ENCODE measurements around the gene ZNF79.

ZNF79 gene

DNA sequence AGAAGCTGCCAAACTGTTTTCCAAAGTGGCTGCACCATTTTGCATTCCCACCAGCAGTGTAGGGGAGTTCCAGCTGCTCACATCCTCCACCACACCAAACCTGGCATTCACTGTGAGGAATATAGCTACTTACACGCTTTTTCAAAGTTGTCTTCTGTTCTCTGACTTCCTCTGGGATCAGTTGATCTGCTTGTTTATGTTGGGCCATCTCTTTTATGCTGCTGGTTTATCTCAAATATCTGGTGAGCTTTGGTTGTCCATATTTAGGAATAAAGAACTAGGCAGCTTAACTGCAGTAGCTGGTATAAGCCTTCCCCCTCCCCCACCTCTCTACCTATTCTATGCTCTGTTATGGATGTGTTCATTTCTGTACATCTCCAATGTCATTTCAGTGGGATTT lies 8.5 kb upstream of the ZNF79 start:
- DNase-seq (ENCODE audit: low spot score), result no peak
- in situ Hi-C loops (cut with MboI; ENCODE audit: low sequenced_read_pairs, unreplicated experiment), result loop anchor here (25.0 kb wide), 1 partner anchor 478 kb away; no protein-coding TSS in a partner anchor
- TF ChIP-seq, protein P1, sequence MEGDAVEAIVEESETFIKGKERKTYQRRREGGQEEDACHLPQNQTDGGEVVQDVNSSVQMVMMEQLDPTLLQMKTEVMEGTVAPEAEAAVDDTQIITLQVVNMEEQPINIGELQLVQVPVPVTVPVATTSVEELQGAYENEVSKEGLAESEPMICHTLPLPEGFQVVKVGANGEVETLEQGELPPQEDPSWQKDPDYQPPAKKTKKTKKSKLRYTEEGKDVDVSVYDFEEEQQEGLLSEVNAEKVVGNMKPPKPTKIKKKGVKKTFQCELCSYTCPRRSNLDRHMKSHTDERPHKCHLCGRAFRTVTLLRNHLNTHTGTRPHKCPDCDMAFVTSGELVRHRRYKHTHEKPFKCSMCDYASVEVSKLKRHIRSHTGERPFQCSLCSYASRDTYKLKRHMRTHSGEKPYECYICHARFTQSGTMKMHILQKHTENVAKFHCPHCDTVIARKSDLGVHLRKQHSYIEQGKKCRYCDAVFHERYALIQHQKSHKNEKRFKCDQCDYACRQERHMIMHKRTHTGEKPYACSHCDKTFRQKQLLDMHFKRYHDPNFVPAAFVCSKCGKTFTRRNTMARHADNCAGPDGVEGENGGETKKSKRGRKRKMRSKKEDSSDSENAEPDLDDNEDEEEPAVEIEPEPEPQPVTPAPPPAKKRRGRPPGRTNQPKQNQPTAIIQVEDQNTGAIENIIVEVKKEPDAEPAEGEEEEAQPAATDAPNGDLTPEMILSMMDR (IDR thresholded peaks at IDR 0.05; ENCODE audit: borderline replicate concordance, control extremely low read depth, extremely low read depth, insufficient read depth, missing control alignments), result no peak

DNA sequence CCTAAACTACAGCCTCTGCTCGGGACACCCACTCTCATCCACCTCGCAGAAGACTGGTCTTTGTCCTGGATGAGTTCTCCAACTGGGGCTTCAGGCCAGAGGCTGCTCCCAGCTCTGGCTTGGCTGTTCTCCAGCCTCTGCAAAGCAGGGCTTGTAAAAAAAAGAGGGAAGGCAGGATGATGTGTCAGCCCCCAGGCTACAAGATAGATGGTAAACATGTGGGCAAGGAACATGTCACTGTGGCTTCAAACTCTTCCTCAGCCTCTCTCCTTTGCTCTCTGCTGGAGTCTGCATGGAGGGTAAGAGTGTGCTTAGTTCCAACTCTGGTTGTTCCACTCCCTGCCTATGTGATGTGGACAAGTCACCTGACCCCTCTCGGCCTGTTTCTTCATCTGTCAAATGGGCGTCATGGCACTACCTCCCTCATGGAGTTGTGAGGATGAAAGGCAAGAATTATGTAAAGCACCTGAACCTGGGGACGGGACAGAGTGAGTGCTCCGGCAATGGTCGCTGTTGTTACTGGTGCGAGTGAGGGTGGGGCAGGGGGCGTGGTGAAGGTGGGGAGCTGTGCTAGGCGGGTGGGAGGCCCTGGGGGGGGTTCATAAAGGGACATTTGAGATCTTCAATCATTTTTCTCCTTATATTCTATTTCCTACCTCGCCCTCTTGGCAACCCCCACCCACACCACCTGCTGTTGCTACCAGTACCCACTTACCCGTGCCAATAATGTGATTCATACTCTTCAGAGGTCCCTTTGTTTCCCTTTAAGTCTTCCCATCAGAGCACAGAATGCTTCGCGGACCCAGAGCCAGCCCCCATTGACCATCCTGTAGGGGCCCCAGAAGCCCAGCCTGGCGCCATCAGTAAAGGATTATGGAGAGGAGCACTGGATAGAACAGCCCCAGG lies 6.8 kb upstream of the ZNF79 start:
- in situ Hi-C loops (cut with MboI; ENCODE audit: low sequenced_read_pairs, unreplicated experiment), result loop anchor here (25.0 kb wide), 1 partner anchor 480 kb away; no protein-coding TSS in a partner anchor
- TF ChIP-seq, protein P1 (IDR thresholded peaks at IDR 0.05; ENCODE audit: borderline replicate concordance, control extremely low read depth, extremely low read depth, insufficient read depth, missing control alignments), result no peak
- DNase-seq (ENCODE audit: low spot score), result no peak

DNA sequence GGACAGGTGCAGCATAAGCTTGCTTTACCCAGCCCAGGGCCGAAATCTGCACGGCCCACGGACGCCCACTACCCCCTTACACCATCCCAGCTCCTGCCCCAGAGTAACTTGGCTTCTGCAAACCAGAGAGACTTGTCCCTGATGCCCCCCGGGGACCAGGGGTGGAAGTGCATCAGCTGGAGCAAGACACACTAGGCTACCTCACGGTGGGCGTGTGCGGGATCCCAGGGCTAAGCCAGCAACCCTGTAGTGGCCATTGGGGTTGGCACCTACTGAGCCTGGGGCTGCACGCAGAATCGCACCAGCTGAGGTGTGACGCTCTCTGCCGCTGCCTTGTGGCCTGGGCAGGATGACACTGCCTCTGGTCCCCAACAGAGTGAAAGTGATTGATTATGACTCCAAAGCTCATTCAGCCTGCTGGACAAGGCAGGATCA lies 6.1 kb upstream of the ZNF79 start:
- peak; percentile 50 for DNase-seq (ENCODE audit: low spot score)
- TF ChIP-seq, protein P1 (IDR thresholded peaks at IDR 0.05; ENCODE audit: borderline replicate concordance, control extremely low read depth, extremely low read depth, insufficient read depth, missing control alignments), result no peak
- in situ Hi-C loops (cut with MboI; ENCODE audit: low sequenced_read_pairs, unreplicated experiment), result loop anchor here (25.0 kb wide), 1 partner anchor 481 kb away; no protein-coding TSS in a partner anchor

DNA sequence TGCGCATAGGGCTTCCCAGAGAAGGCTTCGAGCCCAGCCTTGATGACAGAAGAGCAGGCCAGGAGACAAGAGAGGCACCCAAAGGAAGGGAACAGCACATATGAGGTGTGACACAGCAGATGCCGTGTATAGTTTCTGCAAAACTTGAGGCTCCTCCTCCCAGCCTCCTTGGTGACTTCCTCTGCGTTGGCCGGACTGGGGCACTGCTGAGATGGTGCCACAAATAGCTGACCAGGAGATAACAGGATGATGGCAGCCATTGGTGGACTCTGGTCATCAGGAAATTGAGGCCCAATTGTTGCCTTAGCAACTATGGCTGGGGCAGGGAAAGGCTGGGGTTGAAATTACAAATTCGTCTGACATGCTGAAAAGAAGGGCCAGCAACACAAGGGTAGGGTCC lies 4.8 kb upstream of the ZNF79 start:
- DNase-seq (ENCODE audit: low spot score), result no peak
- TF ChIP-seq, protein P1 (IDR thresholded peaks at IDR 0.05; ENCODE audit: borderline replicate concordance, control extremely low read depth, extremely low read depth, insufficient read depth, missing control alignments), result no peak
- in situ Hi-C loops (cut with MboI; ENCODE audit: low sequenced_read_pairs, unreplicated experiment), result loop anchor here (25.0 kb wide), 1 partner anchor 482 kb away; no protein-coding TSS in a partner anchor

DNA sequence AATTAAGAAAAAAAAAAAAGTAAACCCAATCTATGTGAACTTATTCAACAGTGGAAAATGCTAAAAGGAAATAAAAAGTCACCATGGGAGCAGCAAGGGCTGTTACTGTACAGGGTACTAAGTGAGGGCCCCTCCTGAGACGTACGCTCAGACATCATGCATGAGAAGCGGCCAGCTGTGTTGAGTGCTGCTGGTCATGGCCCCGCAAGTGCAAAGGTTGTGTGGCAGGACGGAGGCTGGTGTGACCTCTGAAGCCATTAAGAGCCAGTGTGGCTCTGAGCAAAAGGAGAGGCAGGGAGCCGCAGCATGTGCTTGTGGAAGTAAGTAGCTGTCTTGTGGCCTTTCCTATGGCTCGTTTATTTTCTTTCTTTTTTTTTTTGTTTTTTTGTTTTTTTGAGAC lies 3.1 kb upstream of the ZNF79 start:
- in situ Hi-C loops (cut with MboI; ENCODE audit: low sequenced_read_pairs, unreplicated experiment), result loop anchor here (25.0 kb wide), 1 partner anchor 484 kb away; no protein-coding TSS in a partner anchor
- DNase-seq (ENCODE audit: low spot score), result no peak
- TF ChIP-seq, protein P1 (IDR thresholded peaks at IDR 0.05; ENCODE audit: borderline replicate concordance, control extremely low read depth, extremely low read depth, insufficient read depth, missing control alignments), result no peak

DNA sequence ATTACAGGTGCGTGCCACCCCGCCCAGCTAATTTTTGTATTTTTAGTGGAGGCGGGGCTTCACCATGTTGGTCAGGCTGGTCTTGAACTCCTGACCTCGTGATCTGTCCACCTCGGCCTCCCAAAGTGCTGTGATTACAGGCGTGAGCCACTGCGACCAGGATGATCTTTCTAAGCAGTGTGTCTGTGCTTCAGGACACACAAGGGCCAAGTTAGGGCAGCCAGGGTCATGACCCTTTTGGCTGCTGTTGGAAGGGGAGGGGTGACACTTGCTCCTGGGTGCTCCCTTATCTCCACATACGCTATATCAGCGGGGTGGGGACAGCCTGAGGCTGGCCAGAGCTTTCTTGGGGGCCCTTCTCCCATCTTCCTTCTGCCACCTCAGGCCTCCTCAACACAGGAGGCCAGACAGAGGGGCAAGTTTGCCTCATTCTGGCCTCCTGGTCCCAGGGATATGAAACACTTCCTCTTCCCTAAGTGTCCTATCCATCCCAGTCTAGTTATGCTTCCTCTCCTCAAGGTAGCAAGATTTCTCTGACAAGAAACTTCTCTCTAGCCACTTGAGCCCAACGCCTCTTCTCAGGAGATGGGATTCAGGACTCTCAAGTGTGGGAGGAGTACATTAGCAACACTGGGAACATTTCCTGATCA lies 1.9 kb upstream of the ZNF79 start:
- no peak for DNase-seq (ENCODE audit: low spot score)
- TF ChIP-seq, protein P1 (IDR thresholded peaks at IDR 0.05; ENCODE audit: borderline replicate concordance, control extremely low read depth, extremely low read depth, insufficient read depth, missing control alignments), result no peak
- in situ Hi-C loops (cut with MboI; ENCODE audit: low sequenced_read_pairs, unreplicated experiment), result loop anchor here (25.0 kb wide), 1 partner anchor 485 kb away; no protein-coding TSS in a partner anchor
